Right lobe of liver (tissue), 6 donors: ENCODE results near the gene COA1. TPM values are rescaled to one million over a fixed set of nuclear protein-coding genes. Genes with fewer than 3 reads are reported as not detected.

Experiments used
- ATAC-seq, 4 donors: fragments of 200-7000 bp; cut with Tn5 transposase; one replicate each; pipeline ENCODE4 v1.9.1; 2020; ENCODE audit warnings: mild to moderate bottlenecking in 4 of 4, moderate library complexity in 4 of 4
- DNase-seq, 3 donors: peaks; one replicate each; pipeline ENCODE4 v3.0.0-alpha.2; 2020
- H3K27ac ChIP-seq, 3 donors: fragments of 200-600 bp; one replicate each; pipeline ENCODE4 v1.8.0; 2022
- H3K27me3 ChIP-seq, 2 donors: fragments of 200-600 bp; one replicate each; pipeline ENCODE4 v1.8.0; 2022
- H3K36me3 ChIP-seq, 4 donors: fragments of 200-600 bp; sonication (generic) in 1 of 4; one replicate each; pipeline versions ENCODE4 v1.5.1 to v1.8.0; 2017 to 2022; ENCODE audit warnings: control low read depth in 1 of 4
- H3K4me1 ChIP-seq, 4 donors: fragments of 200-600 bp; sonication (generic) in 1 of 4; one replicate each; pipeline versions ENCODE4 v1.5.1 to v1.8.0; 2017 to 2022; ENCODE audit warnings: control low read depth in 1 of 4
- H3K4me3 ChIP-seq, 3 donors: fragments of 200-600 bp; one replicate each; pipeline ENCODE4 v1.8.0; 2022
- H3K9me3 ChIP-seq, 4 donors: fragments of 200-600 bp; sonication (generic) in 1 of 4; one replicate each; pipeline versions ENCODE4 v1.5.1 to v1.8.0; 2017 to 2022; ENCODE audit warnings: control low read depth in 1 of 4
- POLR2A ChIP-seq: fragments of 450-650 bp; IDR thresholded peaks from one replicate; pipeline ENCODE4 v1.6.1; 2017; ENCODE audit warnings: antibody characterized with exemption, mild to moderate bottlenecking
- WGBS: methylation state at CpG from one replicate; pipeline ENCODE4 v1.1.6; 2018; ENCODE audit warnings: low coverage, low lambda C conversion rate; ENCODE audit not compliant: insufficient coverage; ENCODE audit errors: missing lambda C conversion rate; 5-methylcytosine and 5-hydroxymethylcytosine counted together
- intact Hi-C, 2 donors: fragments of 100-400 bp; cut with DNase I; formaldehyde crosslinking; loops; one replicate each; pipeline versions ENCODE4 v1.11.2 to v1.14.1; 2022
- total RNA-seq, 6 experiments: library from RNA; depleted of rRNA in 2 of 6; stranded (reverse); fragments of >200 nt in 2 of 6; fragmentation: NEBNext Ultra II Directional in 3 of 6; extraction: Animal tissue kit (Norgen Biotek cat#: 25700) in 3 of 6; gene quantifications; one replicate each; pipeline versions ENCODE4 v1.1.0 to v1.2.4, GENCODE V29; 2016 to 2023
- TF ChIP-seq, protein P1 (sequence below), 4 donors: fragments of 200-600 bp in 3 of 4; fragments of 450-650 bp in 1 of 4; IDR thresholded peaks; one replicate each; pipeline versions ENCODE4 v1.5.1 to v1.8.0; 2016 to 2022; ENCODE audit warnings: antibody characterized with exemption in 4 of 4, mild to moderate bottlenecking in 2 of 4
- donor health status: DM: no; HTN: yes; CAD: no.
- donor health status: DM: no; HTN: no; CAD: no.
- donor health status: DM: no; HTN: no; CAD: no.
- donor health status: DM: no; HTN: yes; CAD: no.
- donor health status: DM: no; HTN: yes; CAD: no.

Gene COA1
- total RNA-seq, 6 experiments from 2014 or later: 15.8 to 35.6 (median 19.9) TPM

DNA sequence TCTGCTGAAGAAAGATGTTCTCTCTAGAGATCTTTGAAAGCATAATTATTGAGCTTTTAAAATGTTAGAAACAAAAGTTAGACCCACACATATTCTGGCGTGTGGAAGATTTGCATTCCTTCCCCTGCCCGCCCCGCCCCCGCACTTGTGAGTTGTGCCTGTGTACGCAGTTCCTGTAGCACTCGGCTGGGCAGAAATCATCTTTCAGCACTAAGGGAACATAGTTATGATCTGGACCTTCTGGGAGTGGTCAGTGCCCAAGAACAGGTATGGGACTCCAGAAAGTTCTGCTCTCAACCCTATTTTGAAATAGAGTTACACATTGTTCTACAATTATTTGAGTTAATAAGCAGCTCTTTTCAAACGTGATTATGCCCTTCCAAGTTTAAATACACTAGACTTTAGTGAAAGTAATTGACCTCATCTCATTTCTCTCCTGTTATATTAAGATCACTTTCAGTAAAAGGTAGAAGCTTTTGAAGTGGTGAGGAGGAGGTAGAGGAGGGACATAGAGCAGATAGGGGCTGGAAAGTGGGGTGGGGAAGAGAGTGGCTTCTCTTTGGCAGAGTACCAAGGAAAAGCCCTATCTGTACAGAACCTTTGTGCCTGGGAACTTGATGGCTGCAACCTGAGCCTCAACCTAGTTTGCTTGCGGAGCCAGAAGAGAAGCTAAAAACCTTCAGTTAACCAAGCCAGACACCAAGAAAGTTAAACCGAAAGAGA lies 34.9 kb upstream of the COA1 start:
- Histone ChIP-seq H3K4me3 (no peak overlapping the region), H3K9me3 (no peaks in the 10 kb centered on the region), H3K4me1 (peaks cover 0 to 14% (median 0%) of the 10 kb centered on the region in 4 donors), H3K27ac (peak overlapping the region in 1 of 3 donors; percentile 34), H3K27me3 (no peaks in the 10 kb centered on the region), H3K36me3 (no peaks in the 10 kb centered on the region)
- intact Hi-C loops: no loop called here
- ATAC-seq (peak; percentile 44 to 68 (median 58)), DNase-seq (peak in 1 of 3 donors; percentile 51)
- 23% methylated on average over 8 of the region's 9 CpGs for WGBS
- TF ChIP-seq POLR2A: no peak
- TF ChIP-seq, protein P1, sequence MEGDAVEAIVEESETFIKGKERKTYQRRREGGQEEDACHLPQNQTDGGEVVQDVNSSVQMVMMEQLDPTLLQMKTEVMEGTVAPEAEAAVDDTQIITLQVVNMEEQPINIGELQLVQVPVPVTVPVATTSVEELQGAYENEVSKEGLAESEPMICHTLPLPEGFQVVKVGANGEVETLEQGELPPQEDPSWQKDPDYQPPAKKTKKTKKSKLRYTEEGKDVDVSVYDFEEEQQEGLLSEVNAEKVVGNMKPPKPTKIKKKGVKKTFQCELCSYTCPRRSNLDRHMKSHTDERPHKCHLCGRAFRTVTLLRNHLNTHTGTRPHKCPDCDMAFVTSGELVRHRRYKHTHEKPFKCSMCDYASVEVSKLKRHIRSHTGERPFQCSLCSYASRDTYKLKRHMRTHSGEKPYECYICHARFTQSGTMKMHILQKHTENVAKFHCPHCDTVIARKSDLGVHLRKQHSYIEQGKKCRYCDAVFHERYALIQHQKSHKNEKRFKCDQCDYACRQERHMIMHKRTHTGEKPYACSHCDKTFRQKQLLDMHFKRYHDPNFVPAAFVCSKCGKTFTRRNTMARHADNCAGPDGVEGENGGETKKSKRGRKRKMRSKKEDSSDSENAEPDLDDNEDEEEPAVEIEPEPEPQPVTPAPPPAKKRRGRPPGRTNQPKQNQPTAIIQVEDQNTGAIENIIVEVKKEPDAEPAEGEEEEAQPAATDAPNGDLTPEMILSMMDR (IDR thresholded peaks at IDR 0.05): no peak

- intact Hi-C loops: no loop called here
- no peak for DNase-seq
- H3K27ac ChIP-seq: no peak overlapping the region
These were observed 33.9 kb upstream of the COA1 start for GRCh38 chr7:43763183-43763582.

GRCh38 chr7:43761938-43762692 lies 32.8 kb upstream of the COA1 start:
- no peak for TF ChIP-seq POLR2A
- TF ChIP-seq, protein P1 (IDR thresholded peaks at IDR 0.05): no peak
- H3K27me3 ChIP-seq: no peaks in the 10 kb centered on the region
- H3K4me1 ChIP-seq: peaks cover 0 to 14% (median 0%) of the 10 kb centered on the region in 4 donors
- H3K27ac ChIP-seq: no peak overlapping the region
- intact Hi-C loops: no loop called here
- ATAC-seq (no peak), DNase-seq (no peak)
- no peaks in the 10 kb centered on the region for H3K36me3 ChIP-seq
- 58% methylated on average over 3 of the region's 5 CpGs for WGBS
- no peak overlapping the region for H3K4me3 ChIP-seq
- H3K9me3 ChIP-seq: no peaks in the 10 kb centered on the region

More at GRCh38 chr7:43763183-43763582, 33.9 kb upstream of the COA1 start:
- 83% methylated on average over 3 of the region's 3 CpGs for WGBS
- Histone ChIP-seq H3K9me3 (no peaks in the 10 kb centered on the region), H3K4me3 (no peak overlapping the region), H3K4me1 (peaks cover 0 to 14% (median 0%) of the 10 kb centered on the region in 4 donors), H3K27me3 (no peaks in the 10 kb centered on the region), H3K36me3 (no peaks in the 10 kb centered on the region)
- TF ChIP-seq POLR2A: no peak
- TF ChIP-seq, protein P1 (IDR thresholded peaks at IDR 0.05): no peak
- no peak for ATAC-seq

GRCh38 chr7:43761382-43761781 lies 32.1 kb upstream of the COA1 start:
- H3K4me3 ChIP-seq: no peak overlapping the region
- no peaks in the 10 kb centered on the region for H3K36me3 ChIP-seq
- ATAC-seq (no peak), DNase-seq (no peak)
- H3K9me3 ChIP-seq: no peaks in the 10 kb centered on the region
- H3K4me1 ChIP-seq: peaks cover 0 to 14% (median 0%) of the 10 kb centered on the region in 4 donors
- H3K27ac ChIP-seq: no peak overlapping the region
- 100% methylated on average over 1 of the region's 1 CpG for WGBS
- no peaks in the 10 kb centered on the region for H3K27me3 ChIP-seq
- TF ChIP-seq, protein P1 (IDR thresholded peaks at IDR 0.05): no peak
- TF ChIP-seq POLR2A: no peak
- intact Hi-C loops: no loop called here
